Upper lobe of right lung (tissue), 1 donor: Measurements from ENCODE around the gene DEFB132. TPM values are rescaled to one million over a fixed set of nuclear protein-coding genes. Genes with fewer than 3 reads are reported as not detected.

ENCODE experiments used
- ATAC-seq: fragments of 200-7000 bp; cut with Tn5 transposase; one replicate; pipeline ENCODE4 v1.9.1; 2020; ENCODE audit warnings: mild to moderate bottlenecking, moderate library complexity
- DNase-seq: peaks from one replicate; pipeline ENCODE4 v3.0.0-alpha.2; 2020
- H3K27ac ChIP-seq: fragments of 200-600 bp; one replicate; pipeline ENCODE4 v1.8.0; 2022
- H3K27me3 ChIP-seq: fragments of 200-600 bp; one replicate; pipeline ENCODE4 v1.8.0; 2022; ENCODE audit warnings: mild to moderate bottlenecking
- H3K36me3 ChIP-seq: fragments of 200-600 bp; one replicate; pipeline ENCODE4 v1.8.0; 2022
- H3K4me1 ChIP-seq: fragments of 200-600 bp; one replicate; pipeline ENCODE4 v1.8.0; 2022
- H3K4me3 ChIP-seq: fragments of 200-600 bp; one replicate; pipeline ENCODE4 v1.8.0; 2022; ENCODE audit warnings: mild to moderate bottlenecking
- H3K9me3 ChIP-seq: fragments of 200-600 bp; one replicate; pipeline ENCODE4 v1.8.0; 2022
- CTCF ChIP-seq: fragments of 200-600 bp; IDR thresholded peaks from one replicate; pipeline ENCODE4 v1.8.0; 2022; ENCODE audit warnings: antibody characterized with exemption
- intact Hi-C: fragments of 100-400 bp; cut with DNase I; formaldehyde crosslinking; loops from one replicate; pipeline ENCODE4 v1.11.0; 2022
- total RNA-seq: library from RNA; stranded (reverse); fragmentation: NEBNext Ultra II Directional; extraction: Animal tissue kit (Norgen Biotek cat#: 25700); gene quantifications from one replicate; pipeline ENCODE4 v1.2.1, GENCODE V29; 2021
- donor health status: DM: no; HTN: yes; CAD: no; lungs with severe emphysema.

The DEFB132 gene
- total RNA-seq, 1 donor from 2014 or later = not detected

GRCh38 chr20:258269-258858 lies 840 bp downstream of the DEFB132 start:
- Histone ChIP-seq H3K9me3 (no peaks in the 10 kb centered on the region), H3K36me3 (no peaks in the 10 kb centered on the region), H3K27me3 (peaks cover 6% of the 10 kb centered on the region), H3K4me3 (no peak overlapping the region), H3K27ac (no peak overlapping the region), H3K4me1 (no peaks in the 10 kb centered on the region)
- intact Hi-C loops = no loop called here
- ATAC-seq = no peak
- no peak for TF ChIP-seq CTCF
- DNase-seq = no peak

- peaks cover 6% of the 10 kb centered on the region for H3K27me3 ChIP-seq
- intact Hi-C loops = no loop called here
- no peak overlapping the region for H3K4me3 ChIP-seq
- H3K4me1 ChIP-seq = no peaks in the 10 kb centered on the region
- no peaks in the 10 kb centered on the region for H3K36me3 ChIP-seq
- H3K9me3 ChIP-seq = no peaks in the 10 kb centered on the region
- no peak for DNase-seq
- peak; percentile 14 for TF ChIP-seq CTCF
- no peak overlapping the region for H3K27ac ChIP-seq
- ATAC-seq = peak; percentile 57
Observed at GRCh38 chr20:258963-259362, 1.4 kb downstream of the DEFB132 start.

GRCh38 chr20:259981-260380 lies 2.5 kb downstream of the DEFB132 start:
- ATAC-seq (peak; percentile 43), DNase-seq (no peak)
- intact Hi-C loops = no loop called here
- TF ChIP-seq CTCF = no peak
- Histone ChIP-seq H3K27ac (no peak overlapping the region), H3K27me3 (peaks cover under 1% of the 10 kb centered on the region), H3K4me1 (no peaks in the 10 kb centered on the region), H3K9me3 (no peaks in the 10 kb centered on the region), H3K4me3 (no peak overlapping the region), H3K36me3 (no peaks in the 10 kb centered on the region)

DNA sequence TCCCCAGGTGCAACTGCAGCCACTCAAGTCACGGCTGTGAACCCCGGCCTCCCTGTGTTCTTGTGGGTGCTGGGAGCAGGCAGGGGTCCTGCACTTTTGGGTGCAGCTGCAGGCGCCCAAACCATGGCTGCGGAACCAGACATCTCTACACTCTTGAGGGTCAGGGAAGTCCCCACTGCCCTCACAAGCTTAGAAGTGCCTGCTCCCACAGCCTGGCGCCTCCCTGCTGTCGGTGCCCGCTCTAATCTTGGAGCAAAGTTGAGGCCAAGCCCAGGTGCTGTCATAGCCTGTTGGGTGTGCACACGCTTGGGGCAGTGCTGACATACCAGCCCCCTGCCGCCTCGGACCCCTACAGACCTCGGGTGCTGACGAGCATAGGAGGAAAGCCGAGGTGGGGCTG lies 6.2 kb downstream of the DEFB132 start:
- H3K36me3 ChIP-seq = no peaks in the 10 kb centered on the region
- DNase-seq (no peak), ATAC-seq (no peak)
- no peaks in the 10 kb centered on the region for H3K9me3 ChIP-seq
- H3K4me3 ChIP-seq = no peak overlapping the region
- H3K4me1 ChIP-seq = peaks cover 4% of the 10 kb centered on the region
- no peak for TF ChIP-seq CTCF
- no peak overlapping the region for H3K27ac ChIP-seq
- H3K27me3 ChIP-seq = no peaks in the 10 kb centered on the region
- intact Hi-C loops = no loop called here

DNA sequence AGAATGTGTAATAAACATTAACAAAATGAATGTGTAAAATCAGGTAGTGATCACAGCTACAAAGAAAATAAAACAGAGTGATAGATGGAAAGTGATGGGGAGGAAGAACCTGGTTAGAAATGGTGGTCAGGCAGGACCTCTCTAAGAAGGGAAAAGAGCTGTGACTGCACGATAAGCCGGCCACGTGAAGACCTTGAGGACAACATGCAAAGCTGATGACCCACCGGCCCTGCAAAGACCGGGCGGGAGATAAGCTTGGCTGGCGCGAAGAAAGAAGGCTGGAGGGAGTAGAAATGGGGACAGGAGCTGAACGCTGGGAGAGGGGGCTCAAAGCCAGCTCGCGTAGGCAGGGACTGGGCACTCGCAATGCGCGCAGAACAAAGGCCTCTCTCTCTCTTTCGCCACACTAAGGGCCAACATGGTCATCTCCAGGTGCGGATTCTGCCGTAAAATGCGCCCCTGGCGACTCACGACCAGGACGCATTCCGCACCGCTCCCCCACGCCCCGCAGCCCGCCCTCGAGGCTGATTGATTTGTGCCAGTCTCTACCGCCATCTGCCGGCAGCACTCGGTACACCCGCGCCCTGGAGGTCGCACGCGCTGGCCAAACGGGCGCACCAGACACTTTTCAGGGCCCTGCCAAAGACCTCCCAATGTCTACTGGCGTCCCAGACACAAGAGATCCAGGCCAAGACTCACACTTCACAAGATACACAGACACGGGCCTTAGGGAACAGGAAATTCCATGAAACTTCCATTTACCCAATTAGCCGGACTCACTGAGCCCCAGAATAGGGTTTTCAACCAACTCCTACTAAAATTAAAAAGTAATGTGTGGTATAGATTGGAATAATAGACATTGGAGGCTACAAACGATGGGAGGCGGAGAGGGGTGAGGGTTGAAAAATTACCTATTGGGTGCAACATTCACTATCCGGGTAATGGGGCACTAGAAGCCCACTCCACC lies 9.4 kb downstream of the DEFB132 start:
- Histone ChIP-seq H3K36me3 (no peaks in the 10 kb centered on the region), H3K4me3 (peak overlapping the region; percentile 48), H3K27me3 (no peaks in the 10 kb centered on the region), H3K9me3 (no peaks in the 10 kb centered on the region), H3K27ac (no peak overlapping the region), H3K4me1 (peaks cover 4% of the 10 kb centered on the region)
- TF ChIP-seq CTCF = peak; percentile 98
- peak; percentile 99 for ATAC-seq
- peak; percentile 95 for DNase-seq
- intact Hi-C loops = no loop called here
